ENCODE data around the gene TSEN54.

TSEN54 gene

DNA sequence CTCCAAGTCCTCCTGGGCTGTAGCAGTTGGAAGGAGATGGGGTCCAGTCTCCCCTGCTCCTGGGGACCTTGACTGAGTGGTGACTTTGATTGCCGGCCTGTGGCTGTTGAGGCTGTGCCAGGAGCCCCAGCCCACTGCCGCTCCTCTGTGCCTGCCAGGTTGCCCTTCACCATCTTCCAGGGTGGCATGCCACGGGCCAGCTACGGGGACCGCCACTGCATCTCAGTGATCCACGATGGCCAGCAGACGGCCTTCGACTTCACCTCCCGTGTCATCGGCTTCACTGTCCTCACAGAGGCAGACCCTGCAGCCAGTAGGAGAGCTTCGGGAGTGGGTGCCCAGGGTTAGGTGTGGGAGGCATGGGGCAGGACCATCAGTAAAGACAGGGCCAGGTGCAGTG, 47.9 kb downstream of the TSEN54 start:
- DNase-seq (ENCODE audit: low read depth), result no peak

DNA sequence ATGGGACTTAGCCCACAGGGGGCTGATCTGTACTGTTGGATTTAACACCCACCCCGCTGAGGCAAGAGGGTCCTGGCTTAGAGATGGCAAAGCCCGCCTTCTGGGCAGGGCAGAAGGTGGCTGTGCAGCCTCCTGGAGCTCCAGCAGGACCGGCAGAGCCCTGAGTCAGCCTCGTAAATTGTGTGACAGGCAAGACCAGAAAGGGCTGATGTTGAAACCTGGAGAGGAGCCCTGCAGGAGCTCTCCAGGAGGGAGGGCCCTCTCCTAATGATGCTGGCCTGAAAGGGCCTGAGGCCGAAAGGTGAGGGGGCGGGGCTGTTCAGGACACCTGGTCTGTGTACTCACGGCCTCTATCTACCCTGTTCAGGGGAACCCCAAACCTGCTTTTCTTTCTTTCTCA, 48.7 kb downstream of the TSEN54 start:
- DNase-seq (ENCODE audit: low read depth), result no peak

DNA sequence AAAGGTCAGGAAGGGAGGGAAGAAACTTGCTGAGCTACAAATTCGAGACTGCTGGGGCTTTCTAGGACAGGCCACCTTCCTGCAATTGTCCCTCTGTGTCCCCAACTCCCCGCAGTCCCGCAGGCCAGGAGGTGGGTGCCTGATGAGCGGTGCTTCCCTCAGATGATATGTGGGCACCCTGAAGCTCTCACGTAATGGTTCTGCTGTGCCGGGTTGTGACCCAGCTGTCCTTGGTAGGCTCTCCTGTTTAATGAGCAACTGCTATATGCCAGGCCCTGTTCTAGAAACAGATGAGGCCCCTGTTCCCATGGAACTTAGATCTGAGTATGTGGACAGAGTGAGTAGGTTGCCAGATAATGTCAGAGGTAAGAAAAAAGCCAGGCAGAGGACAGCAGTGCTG, 49.3 kb downstream of the TSEN54 start:
- no peak for DNase-seq (ENCODE audit: low read depth)

DNA sequence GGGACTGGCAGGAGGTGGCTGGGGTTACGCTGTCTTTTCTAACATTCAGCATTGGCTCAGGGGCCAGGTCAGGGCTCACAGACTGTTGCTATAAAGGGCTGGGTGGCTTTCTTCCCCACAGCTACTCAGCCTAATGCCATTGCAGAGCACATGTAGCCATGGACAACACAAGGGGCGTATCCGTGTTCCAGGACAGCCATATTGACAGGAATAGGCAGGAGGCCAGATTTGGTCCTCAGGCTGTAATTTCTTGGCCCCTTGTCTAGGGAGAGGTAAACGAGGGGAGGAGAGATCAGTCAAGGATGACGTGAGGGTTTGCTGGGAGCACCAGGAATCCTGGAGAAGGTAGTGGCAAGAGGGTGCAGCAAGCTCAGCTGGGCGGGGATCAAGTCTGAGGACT, 50.1 kb downstream of the TSEN54 start:
- no peak for DNase-seq (ENCODE audit: low read depth)

DNA sequence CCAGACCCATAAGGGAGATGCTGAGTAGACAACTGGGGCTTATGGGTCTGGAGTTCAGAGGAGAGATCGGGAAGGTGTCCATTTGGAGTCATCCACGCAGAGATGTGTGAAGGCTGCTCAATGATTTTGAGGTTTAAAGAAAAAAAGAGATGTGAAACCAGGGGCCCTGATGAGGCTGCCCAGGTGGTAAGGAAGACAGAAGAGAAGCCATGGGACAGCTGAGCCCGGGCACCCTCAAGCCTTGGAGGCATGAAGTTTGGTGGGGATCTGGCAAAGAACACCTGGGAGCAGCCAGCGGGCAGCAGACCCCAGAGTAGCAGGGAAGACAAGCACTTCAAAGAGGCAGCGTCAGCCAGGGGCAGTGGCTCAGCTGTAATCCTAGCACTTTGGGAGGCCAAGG, 50.5 kb downstream of the TSEN54 start:
- DNase-seq (ENCODE audit: low read depth), result no peak

DNA sequence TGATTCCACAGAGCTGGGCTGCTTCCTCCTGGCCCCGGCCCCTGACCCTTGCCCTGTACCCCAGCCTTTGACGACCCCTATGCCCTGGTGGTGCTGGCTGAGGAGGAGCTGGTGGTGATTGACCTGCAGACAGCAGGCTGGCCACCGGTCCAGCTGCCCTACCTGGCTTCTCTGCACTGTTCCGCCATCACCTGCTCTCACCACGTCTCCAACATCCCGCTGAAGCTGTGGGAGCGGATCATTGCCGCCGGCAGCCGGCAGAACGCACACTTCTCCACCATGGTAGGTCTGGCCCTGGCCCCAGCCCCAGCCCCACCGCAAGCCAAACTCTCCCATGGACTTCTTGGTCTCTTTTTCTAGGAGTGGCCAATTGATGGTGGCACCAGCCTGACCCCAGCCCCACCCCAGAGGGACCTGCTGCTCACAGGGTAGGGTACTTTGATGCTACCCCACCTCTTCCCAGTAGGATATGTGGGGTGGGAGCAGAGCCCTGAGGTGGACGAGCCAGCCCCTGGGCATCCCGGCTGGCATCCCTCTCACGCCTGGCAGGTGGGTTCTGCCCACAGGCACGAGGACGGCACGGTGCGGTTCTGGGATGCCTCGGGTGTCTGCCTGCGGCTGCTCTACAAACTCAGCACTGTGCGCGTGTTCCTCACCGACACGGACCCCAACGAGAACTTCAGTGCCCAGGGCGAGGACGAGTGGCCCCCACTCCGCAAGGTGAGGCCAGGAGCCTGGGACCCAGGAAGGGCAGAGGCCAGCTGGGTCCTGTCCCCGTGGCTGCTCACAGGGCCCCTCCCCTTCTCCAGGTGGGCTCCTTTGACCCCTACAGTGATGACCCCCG, 52.3 kb downstream of the TSEN54 start:
- no peak for DNase-seq (ENCODE audit: low read depth)

DNA sequence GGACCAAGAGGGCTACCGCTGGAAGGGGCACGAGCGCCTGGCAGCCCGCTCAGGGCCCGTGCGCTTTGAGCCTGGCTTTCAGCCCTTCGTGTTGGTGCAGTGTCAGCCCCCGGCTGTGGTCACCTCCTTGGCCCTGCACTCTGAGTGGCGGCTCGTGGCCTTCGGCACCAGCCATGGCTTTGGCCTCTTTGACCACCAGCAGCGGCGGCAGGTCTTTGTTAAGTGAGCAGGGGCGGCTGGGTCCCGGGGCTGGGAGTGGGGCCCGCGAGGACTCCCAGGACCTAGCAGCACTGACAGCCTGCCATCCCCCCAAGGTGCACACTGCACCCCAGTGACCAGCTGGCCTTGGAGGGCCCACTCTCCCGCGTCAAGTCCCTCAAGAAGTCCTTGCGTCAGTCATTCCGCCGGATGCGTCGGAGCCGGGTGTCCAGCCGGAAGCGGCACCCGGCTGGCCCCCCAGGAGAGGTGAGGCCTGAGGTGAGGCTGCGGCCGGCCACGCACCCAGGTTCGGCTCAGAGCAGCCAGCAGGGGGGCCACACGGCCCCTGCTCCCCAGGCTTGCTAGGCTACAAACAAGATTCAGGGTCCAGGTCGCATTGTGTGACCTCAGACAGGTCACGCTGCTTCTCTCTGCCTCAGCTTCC, 53.8 kb downstream of the TSEN54 start:
- DNase-seq (ENCODE audit: low read depth), result no peak

DNA sequence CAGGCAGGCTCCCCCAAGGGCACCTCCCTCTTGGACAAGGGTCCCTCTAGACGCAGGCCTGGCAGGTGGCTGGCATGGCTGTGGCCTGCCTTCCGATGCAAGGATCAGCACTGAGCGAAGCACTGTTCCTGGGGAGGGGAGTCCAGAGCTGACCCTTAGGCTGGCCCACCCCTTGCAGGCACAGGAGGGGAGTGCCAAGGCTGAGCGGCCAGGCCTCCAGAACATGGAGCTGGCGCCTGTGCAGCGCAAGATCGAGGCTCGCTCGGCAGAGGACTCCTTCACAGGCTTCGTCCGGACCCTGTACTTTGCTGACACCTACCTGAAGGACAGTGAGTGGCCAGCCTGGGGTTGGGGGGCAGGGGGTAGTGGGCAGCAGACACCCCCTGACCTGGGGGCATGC, 54.4 kb downstream of the TSEN54 start:
- no peak for DNase-seq (ENCODE audit: low read depth)

DNA sequence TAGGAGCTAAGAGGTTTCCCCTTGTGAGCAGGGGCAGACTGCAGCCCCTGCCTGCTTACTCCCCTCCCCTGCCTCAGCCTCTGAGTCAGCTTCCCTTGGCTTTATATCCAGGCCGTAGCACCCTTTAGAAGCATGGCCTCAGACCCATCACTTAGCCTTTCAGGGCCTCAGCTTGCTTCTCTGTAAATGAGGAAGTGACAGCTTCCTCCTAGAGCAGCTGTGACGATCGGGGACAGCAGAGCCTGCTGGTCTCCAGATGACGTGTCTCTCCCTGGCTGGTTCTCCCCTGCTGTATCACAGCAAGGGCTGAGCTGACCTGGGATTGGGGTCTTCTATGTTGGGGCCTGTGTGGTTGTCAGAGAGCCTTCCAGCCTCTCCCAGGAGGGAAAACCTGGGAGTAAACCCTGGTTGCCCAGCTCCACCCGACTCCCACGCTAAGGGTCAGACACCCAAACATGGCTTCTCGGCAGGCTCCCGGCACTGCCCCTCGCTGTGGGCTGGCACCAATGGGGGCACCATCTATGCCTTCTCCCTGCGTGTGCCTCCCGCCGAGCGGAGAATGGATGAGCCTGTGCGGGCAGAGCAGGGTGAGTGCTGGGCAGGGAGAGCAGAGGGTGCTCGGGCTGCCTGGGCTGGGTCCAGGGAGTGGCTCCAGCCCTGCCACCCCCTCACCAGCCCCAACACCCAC, 55.0 kb downstream of the TSEN54 start:
- DNase-seq (ENCODE audit: low read depth), result no peak

DNA sequence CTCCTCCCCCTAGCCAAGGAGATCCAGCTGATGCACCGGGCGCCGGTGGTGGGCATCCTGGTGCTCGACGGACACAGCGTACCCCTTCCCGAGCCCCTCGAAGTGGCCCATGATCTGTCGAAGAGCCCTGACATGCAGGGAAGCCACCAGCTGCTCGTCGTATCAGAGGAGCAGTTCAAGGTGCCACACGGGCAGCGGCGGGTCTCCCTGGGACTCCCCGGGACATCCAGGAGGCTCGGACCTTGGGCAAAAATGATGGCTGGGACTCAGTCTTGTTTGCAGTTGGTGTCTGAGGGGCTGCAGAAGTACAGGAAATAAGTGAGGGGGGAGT, 55.5 kb downstream of the TSEN54 start:
- no peak for DNase-seq (ENCODE audit: low read depth)

DNA sequence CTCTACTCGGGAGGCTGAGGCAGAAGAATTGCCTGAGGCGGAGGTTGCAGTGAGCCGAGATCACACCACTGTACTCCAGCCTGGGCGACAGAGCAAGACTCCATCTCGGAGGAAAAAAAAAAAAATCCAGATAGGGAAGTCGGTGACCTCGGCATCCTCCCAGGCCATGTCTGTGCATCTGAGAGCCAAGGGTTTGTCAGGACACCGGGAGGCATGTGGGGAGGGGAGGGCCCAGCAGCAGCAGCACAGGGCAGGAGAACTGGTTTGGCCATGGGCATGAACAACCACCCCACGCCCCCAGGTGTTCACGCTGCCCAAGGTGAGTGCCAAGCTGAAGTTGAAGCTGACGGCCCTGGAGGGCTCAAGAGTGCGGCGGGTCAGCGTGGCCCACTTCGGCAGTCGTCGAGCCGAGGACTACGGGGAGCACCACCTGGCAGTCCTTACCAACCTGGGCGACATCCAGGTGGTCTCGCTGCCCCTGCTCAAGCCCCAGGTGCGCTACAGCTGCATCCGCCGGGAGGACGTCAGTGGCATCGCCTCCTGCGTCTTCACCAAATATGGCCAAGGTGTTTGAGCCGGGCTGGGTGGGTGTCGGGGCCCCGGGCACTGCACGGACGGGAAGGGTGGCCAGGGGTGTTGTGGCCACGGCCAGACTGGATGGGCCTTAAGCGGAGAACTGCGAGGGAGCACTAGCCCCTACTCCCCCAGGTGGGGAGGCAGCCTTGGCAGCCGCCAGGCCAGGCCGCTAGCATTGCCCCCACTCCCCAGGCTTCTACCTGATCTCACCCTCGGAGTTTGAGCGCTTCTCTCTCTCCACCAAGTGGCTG, 56.6 kb downstream of the TSEN54 start:
- DNase-seq (ENCODE audit: low read depth), result no peak

DNA sequence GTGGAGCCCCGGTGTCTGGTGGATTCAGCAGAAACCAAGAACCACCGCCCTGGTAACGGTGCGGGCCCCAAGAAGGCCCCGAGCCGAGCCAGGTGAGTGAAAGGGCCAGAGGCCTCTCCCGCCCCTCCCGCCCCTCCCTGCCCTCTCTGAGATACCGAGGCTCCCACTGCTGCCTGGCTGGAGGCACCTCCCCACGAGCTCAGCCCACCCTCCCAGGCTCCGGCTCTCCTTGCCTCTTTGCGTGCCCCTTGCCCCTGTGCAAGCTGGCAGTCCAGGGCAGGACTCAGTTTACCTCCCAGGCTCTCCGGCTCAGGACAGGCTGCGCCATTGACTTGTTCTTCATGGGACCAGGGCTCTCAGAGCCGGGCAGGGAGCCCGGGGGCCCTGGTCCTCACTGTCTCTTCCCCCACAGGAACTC, 57.2 kb downstream of the TSEN54 start:
- no peak for DNase-seq (ENCODE audit: low read depth)

DNA sequence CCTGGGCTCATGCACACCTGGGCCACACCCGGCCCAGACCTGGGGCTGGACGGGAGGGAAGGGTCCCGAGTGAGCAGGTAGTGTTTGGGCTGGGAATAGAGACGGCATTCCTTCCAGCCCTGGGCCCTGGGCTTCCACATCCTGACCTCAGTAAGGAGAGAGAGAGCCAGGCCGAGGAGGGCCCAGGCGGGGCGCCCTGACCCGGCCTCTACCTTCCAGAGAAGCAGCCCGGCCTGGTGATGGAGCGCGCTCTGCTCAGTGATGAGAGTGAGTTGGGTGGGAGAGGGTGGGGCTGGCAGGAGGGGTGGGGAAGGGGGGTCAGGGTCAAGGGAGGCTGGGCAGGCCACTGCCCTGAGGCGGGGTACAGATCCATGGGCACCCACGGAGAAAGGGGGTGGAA, 57.7 kb downstream of the TSEN54 start:
- no peak for DNase-seq (ENCODE audit: low read depth)

Measured in T-helper 22 cell (primary cell).